ENCODE measurements around the gene BAIAP2L2.
A peak's percentile ranks its signal among the peaks of the same experiment; 100 is the strongest.
"Not testable (repeated sequence)": the region's sequence is repeated elsewhere in the genome, so short reads cannot be mapped to it uniquely, and the experiment has no call there.

The BAIAP2L2 gene, protein sequence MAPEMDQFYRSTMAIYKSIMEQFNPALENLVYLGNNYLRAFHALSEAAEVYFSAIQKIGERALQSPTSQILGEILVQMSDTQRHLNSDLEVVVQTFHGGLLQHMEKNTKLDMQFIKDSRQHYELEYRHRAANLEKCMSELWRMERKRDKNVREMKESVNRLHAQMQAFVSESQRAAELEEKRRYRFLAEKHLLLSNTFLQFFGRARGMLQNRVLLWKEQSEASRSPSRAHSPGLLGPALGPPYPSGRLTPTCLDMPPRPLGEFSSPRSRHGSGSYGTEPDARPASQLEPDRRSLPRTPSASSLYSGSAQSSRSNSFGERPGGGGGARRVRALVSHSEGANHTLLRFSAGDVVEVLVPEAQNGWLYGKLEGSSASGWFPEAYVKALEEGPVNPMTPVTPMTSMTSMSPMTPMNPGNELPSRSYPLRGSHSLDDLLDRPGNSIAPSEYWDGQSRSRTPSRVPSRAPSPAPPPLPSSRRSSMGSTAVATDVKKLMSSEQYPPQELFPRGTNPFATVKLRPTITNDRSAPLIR

GRCh38 chr22:38110008-38110862 lies at the start of gene BAIAP2L2:
BAIAP2L2 (minus strand) TSS chr22:38110684; CDS start chr22:38110525, 159 bp downstream.
- intact Hi-C loops (cut with DNase I; ENCODE audit: low total_unique reads), result loop anchor here (5.0 to 10.0 kb wide), 2 partner anchors 85 to 242 kb away; no protein-coding TSS in a partner anchor
- peaks cover 0 to 18% (median 4%) of the 10 kb centered on the region in 4 donors for H3K4me1 ChIP-seq
- peaks cover 0 to 22% (median 11%) of the 10 kb centered on the region in 3 donors for H3K36me3 ChIP-seq
- no peak for DNase-seq
- H3K4me3 ChIP-seq, result no peak within 1 kb of the TSS
- no peak within 1 kb of the TSS for H3K27ac ChIP-seq
- TF ChIP-seq CTCF (IDR thresholded peaks at IDR 0.05), result no peak
- no peaks in the 10 kb centered on the region for H3K27me3 ChIP-seq
- no peaks in the 10 kb centered on the region for H3K9me3 ChIP-seq

DNA sequence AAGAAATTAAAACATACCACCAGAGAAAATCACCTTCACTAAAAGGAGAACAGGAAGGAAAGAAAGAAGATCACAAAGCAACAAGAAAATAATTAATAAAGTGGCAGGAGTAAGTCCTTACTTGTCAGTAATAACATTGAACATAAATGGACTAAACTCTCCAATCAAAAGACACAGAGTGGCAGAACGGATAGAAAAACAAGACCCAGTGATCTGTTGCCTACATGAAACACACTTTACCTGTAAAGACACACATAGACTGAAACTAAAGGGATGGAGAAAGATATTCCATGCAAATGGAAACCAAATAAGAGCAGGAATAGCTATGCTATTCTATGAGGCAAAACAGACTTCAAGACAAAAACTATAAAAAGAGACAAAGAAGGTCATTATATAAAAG lies 45.2 kb upstream of the BAIAP2L2 start:
- H3K27me3 ChIP-seq, result no peaks in the 10 kb centered on the region
- DNase-seq, result no peak
- H3K27ac ChIP-seq, result no peak overlapping the region
- TF ChIP-seq CTCF (IDR thresholded peaks at IDR 0.05), result no peak
- H3K4me1 ChIP-seq, result no peaks in the 10 kb centered on the region
- H3K36me3 ChIP-seq, result no peaks in the 10 kb centered on the region
- no peak overlapping the region for H3K4me3 ChIP-seq
- intact Hi-C loops (cut with DNase I; ENCODE audit: low total_unique reads), result no loop called here
- no peaks in the 10 kb centered on the region for H3K9me3 ChIP-seq

- not testable (repeated sequence) for DNase-seq, H3K9me3 ChIP-seq
Measured at GRCh38 chr22:38154563-38154915, 44.1 kb upstream of the BAIAP2L2 start.

GRCh38 chr22:38153821-38154562 lies 43.5 kb upstream of the BAIAP2L2 start:
- no peak for TF ChIP-seq CTCF (IDR thresholded peaks at IDR 0.05)
- intact Hi-C loops (cut with DNase I; ENCODE audit: low total_unique reads), result no loop called here
- Histone ChIP-seq H3K4me3 (no peak overlapping the region), H3K4me1 (no peaks in the 10 kb centered on the region), H3K27me3 (no peaks in the 10 kb centered on the region), H3K36me3 (no peaks in the 10 kb centered on the region), H3K9me3 (no peaks in the 10 kb centered on the region), H3K27ac (no peak overlapping the region)
- DNase-seq, result peak in 1 of 2 donors; percentile 49

More at GRCh38 chr22:38154563-38154915, 44.1 kb upstream of the BAIAP2L2 start:
- H3K27me3 ChIP-seq; H3K27ac ChIP-seq; H3K4me3 ChIP-seq; intact Hi-C loops (cut with DNase I; ENCODE audit: low total_unique reads); H3K4me1 ChIP-seq; H3K36me3 ChIP-seq: not testable (repeated sequence)

DNA sequence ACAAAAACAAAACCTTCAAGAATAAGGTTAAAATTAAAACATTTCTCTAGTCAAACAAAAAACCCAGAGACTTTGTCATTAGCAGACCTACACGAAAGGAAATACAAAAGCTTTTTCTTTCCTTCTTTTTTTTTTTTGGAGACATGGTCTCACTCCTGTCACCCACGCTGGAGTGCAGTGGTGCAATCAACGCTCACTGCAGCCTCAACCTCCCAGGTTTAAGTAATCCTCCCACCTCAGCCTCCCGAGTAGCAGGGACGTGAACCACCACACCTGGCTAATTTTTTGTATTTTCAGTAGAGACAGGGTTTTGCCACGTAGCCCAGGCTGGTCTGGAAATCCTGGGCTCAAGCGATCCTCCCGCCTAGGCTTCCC lies 40.6 kb upstream of the BAIAP2L2 start:
- DNase-seq, result peak in 1 of 2 donors; percentile 25
- intact Hi-C loops (cut with DNase I; ENCODE audit: low total_unique reads), result no loop called here
- TF ChIP-seq CTCF (IDR thresholded peaks at IDR 0.05), result no peak
- Histone ChIP-seq H3K4me3 (no peak overlapping the region), H3K9me3 (no peaks in the 10 kb centered on the region), H3K27ac (no peak overlapping the region), H3K27me3 (no peaks in the 10 kb centered on the region), H3K36me3 (no peaks in the 10 kb centered on the region), H3K4me1 (no peaks in the 10 kb centered on the region)

Measured in tibial artery (tissue), 4 donors.